ENCODE data around the gene S100PBP. TPM values are rescaled to one million over a fixed set of nuclear protein-coding genes. Genes with fewer than 3 reads are reported as not detected.

S100PBP gene
- total and polyA plus RNA-seq, 2 of the 4 experiments (the other 2 are of a cell fraction): 13.9 to 20.3 TPM

GRCh38 chr1:32831878-32832277, 14.4 kb downstream of the S100PBP start:
- dilution Hi-C loops (cut with HindIII; ENCODE audit: low sequenced_read_pairs, unreplicated experiment): no loop called here

More at GRCh38 chr1:32831878-32832277, 14.4 kb downstream of the S100PBP start:
- Histone ChIP-seq H3K4ac (ENCODE audit: low read depth, low read length) (no peak overlapping the region), H3K9me3 (ENCODE audit: control insufficient read depth, insufficient read depth, low read length) (no peaks in the 10 kb centered on the region), H3K27ac (ENCODE audit: insufficient read depth, low read length) (no peak overlapping the region), H2BK5ac (ENCODE audit: low read depth, low read length, poor library complexity, severe bottlenecking) (no peak overlapping the region), H2BK20ac (ENCODE audit: low read depth, low read length) (no peak overlapping the region), H2BK15ac (ENCODE audit: low read depth, low read length) (no peak overlapping the region), H4K91ac (ENCODE audit: insufficient read depth, low read depth, low read length) (no peak overlapping the region), H3K9me1 (ENCODE audit: insufficient read depth, low read length) (no peaks in the 10 kb centered on the region), H2AK9ac (replicated peaks; ENCODE audit: low read depth, low read length, poor library complexity) (no peak overlapping the region), H3K4me1 (ENCODE audit: control insufficient read depth, insufficient read depth, low read length) (no peaks in the 10 kb centered on the region), H3K14ac (replicated peaks; ENCODE audit: low read depth, low read length) (no peak overlapping the region), H4K5ac (ENCODE audit: low read depth, low read length) (no peak overlapping the region), H3K4me3 (ENCODE audit: insufficient read depth, low read depth, low read length) (no peak overlapping the region), H3K56ac (ENCODE audit: extremely low read depth, insufficient read depth, low read length) (no peak overlapping the region), H3K4me2 (ENCODE audit: low read depth, low read length) (no peak overlapping the region), H4K20me1 (ENCODE audit: insufficient read depth, low read length) (no peaks in the 10 kb centered on the region), H2BK120ac (ENCODE audit: low read depth, low read length) (no peak overlapping the region), H4K8ac (ENCODE audit: low read depth in 2 of 2, low read length in 2 of 2) (no peak overlapping the region), H3K23ac (ENCODE audit: low read depth, low read length) (no peak overlapping the region), H2AK5ac (ENCODE audit: low read depth, low read length) (no peak overlapping the region), H3K27me3 (ENCODE audit: control insufficient read depth, insufficient read depth, low read length) (no peaks in the 10 kb centered on the region), H3K79me1 (ENCODE audit: low read depth in 1 of 2, low read length in 2 of 2) (peaks cover 0 to 3% of the 10 kb centered on the region in 2 experiments; a peak in 1 of 4 replicates), H3K36me3 (ENCODE audit: control insufficient read depth, insufficient read depth, low read length) (peaks cover 31% of the 10 kb centered on the region), H3K18ac (ENCODE audit: low read depth, low read length) (no peak overlapping the region), H2AFZ (replicated peaks; ENCODE audit: low read length, poor library complexity) (no peak overlapping the region), H3K9ac (ENCODE audit: low read depth, low read length) (no peak overlapping the region)
- intact Hi-C loops (cut with micrococcal nuclease): no loop called here
- in situ Hi-C loops (cut with MboI; ENCODE audit: low sequenced_read_pairs): no loop called here
- ChIA-PET CTCF (interaction anchor here (0.7 to 1.0 kb wide), 2 partner anchors 10 to 775 kb away, joined by 4 to 6 read pairs; no protein-coding TSS in a partner anchor), POLR2A (ENCODE audit: unreplicated experiment) (no interaction called here)
- no CpG with 5 or more reads among the region's 1 CpG for WGBS, 2 experiments (ENCODE audit: extremely low coverage in 2 of 2, insufficient read length in 1 of 2)
- ATAC-seq (ENCODE audit: low read depth) (no peak), DNase-seq (no peak)
- BruUV-seq (replicated peaks): no TSS peak
- TF ChIP-seq CTCF (conservative IDR thresholded peaks at IDR 0.05; ENCODE audit: low read depth, low read length): no peak
